Raji (cell line): ENCODE data around the gene DCUN1D4.

Experiments used
- POLR2A ChIP-seq: IDR thresholded peaks from 2 replicates; pipeline ENCODE4 v1.6.1; 2011; ENCODE audit warnings: low read depth, low read length, control low read depth; ENCODE audit not compliant: insufficient read depth

DCUN1D4 gene

DNA sequence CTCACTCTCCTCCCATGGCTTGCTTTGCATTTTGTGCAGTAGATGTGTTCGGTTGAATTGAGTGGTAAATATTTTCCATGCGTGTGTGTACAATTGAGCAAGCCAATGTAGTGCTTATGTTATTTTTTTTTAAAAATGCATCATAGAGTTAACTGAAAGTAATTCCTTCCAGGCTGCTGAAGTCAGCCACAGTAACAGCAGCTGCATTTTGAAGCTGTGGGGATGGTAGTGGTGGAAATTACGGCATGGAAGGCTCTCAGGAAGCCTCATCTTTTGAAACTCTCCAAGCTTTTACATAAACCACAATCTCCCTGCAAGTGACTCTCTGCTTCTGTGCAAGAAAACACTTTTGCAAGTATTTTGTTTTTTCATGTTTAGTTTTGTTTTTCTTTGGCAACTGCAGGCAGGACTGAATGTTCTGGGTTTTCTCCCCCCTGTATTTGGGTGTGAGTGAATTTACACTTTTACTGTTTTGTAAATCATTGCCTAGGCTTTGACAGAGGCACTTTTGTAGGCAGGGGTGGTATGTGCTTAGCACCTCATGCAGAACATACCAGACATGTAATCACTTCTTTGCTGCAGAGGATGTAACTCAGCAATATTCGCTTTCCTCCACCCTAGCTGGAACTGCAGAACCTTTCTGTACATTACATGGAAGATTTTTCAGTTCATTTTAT is 121.0 kb downstream of the DCUN1D4 start:
- no peak for TF ChIP-seq POLR2A

DNA sequence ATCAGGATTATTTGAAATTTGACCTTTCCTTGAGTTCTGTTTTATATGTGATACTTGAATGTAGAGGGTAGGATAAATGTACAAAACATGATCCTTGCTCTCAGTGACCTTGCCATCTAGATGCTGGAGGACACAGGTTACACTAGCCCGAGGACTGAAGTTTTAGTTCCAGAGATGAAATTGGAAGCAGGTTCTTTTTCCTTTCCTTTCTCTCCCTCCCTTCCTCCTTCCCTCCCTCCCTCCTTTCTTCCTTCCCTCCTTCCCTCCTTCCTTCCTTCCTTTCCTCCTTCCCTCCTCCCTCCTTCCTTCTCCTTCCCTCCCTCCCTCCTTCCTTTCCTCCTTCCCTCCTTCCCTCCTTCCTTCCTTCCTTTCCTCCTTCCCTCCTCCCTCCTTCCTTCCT is 122.9 kb downstream of the DCUN1D4 start:
- TF ChIP-seq POLR2A: no peak
